ENCODE measurements around the gene IL13.

Gene IL13

DNA sequence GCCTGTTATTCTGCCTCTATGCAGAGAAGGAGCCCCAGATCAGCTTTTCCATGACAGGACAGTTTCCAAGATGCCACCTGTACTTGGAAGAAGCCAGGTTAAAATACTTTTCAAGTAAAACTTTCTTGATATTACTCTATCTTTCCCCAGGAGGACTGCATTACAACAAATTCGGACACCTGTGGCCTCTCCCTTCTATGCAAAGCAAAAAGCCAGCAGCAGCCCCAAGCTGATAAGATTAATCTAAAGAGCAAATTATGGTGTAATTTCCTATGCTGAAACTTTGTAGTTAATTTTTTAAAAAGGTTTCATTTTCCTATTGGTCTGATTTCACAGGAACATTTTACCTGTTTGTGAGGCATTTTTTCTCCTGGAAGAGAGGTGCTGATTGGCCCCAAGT is 15.5 kb downstream of the IL13 start:
- DNase-seq: no peak

DNA sequence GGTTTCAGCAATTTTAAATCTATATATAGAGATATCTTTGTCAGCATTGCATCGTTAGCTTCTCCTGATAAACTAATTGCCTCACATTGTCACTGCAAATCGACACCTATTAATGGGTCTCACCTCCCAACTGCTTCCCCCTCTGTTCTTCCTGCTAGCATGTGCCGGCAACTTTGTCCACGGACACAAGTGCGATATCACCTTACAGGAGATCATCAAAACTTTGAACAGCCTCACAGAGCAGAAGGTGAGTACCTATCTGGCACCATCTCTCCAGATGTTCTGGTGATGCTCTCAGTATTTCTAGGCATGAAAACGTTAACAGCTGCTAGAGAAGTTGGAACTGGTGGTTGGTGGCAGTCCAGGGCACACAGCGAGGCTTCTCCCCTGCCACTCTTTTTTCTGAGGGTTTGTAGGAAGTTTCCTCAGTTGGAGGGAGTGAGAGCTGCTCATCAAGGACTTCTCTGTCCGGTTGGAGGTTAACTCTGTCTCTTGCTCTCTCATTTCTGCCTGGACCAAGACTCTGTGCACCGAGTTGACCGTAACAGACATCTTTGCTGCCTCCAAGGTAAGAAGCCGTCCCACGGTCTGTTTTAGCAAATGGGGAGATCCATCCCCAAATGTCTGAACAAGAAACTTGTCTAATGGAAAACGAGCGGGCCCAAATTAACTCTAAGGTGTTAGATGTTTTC is 16.1 kb downstream of the IL13 start, which contains the start of gene IL4:
Gene IL4 (plus strand): TSS at position 51 of the 692 bp plus-strand sequence. CDS start 62 bp downstream, at position 113.
- DNase-seq: no peak

DNA sequence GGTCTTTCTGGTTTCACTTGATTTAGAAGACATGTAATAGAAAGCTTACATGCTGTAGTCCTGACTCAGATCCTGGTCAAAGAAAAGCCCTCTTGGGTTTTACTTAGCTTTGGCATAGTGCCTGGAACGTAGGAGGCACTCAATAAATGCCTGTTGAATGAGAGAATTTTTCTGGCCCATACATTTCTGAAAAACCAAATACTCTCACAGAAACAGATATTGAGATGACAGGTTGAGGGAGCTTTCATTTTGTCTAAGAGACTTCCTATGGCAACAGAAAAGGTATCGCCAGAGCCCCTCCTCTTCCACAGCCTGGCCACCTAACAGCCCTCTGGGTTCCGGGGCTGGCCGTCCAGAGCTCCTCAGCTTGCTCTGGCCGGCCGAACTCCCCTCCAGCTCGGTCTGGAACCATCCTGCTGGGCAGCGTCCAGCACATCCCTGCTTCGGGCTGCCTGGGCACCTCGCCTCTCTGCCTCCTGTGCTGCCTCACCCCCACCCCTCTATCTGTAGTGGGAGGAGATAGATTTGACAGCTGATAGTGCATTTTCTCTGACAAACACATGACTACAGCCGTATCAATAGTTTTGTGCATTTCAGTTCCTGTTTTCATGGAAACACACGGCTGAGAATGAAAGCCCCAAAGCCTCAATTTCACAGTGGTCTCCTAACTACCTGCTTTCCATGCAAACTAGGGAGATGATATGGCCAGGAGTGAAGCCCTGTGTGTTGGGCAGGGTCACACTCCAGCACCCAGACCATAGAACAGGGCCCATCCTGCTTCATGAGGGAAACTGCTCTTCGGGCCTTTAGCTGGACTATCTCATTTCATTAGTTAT is 16.9 kb downstream of the IL13 start:
- DNase-seq: no peak

DNA sequence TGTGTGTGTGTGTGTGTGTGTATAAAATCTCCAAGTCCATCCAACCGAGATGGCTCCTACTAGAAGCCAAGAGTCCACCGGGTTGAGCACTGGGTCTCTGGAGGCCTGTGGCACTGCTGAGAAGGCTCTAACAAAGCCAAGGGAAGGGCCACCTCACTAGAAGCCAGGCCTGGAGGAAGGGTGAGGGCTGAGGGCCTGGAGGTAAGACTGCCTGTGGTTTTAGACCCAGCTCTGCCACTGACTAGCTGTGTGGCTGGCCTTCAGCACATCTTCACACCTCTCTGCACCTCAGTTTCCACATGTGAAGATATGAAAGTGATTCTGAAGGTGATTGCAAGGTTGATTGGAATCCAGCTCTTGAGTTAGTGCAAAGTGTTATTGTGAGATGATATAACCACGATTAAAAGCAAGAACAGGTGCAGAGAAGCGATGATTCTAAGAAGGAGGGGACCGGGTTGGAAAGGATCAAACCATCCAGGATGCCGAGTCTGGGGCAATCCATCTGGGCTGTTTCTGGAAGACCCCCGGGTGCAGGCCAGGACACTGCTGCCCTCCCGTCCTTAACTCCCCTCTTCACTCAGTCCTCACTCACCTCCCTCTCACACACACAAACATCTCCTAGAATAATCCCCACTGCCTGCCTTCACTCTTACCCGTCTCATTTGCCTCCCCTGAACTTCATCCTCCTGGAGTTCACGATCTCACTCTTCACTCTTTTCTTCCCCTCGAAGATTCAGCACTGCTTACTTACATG is 18.1 kb downstream of the IL13 start:
- no peak for DNase-seq

GRCh38 chr5:132677191-132677590 is 19.2 kb downstream of the IL13 start:
- no peak for DNase-seq

DNA sequence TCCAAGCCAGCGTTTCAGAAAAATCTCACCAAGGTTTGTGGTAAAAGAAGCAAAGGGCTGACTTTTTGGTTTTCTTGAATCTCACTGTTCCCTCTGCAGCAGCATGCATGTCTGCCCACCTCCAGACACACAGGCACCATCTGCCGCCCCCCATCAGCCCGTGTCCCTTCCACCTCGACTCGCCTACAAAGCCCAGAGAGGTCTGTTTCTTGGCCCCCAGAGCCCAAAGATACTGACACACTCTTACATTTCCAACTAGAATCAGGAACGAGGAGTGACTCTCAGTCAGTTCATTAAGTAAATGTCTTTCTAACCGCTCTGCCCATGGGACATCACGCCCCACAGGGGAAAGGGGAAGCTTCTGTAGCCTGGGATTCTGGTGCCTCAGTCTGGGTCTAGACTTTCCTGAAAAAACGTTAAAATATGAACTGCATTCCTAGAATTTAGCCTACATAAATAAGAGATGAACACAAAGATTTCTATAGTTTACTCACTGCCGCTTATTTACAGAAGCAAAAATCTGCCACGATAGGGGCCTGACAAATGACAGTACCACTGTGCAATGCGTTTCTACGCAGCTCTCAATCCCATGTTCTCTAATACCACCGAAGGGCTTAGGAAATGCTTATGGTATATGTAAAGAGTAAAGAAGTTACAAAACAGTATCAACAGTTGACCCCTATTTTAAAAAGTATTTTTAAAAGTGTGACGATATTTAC is 19.9 kb downstream of the IL13 start:
- no peak for DNase-seq

- DNase-seq: no peak
These were observed 20.8 kb downstream of the IL13 start for GRCh38 chr5:132678735-132679134.

DNA sequence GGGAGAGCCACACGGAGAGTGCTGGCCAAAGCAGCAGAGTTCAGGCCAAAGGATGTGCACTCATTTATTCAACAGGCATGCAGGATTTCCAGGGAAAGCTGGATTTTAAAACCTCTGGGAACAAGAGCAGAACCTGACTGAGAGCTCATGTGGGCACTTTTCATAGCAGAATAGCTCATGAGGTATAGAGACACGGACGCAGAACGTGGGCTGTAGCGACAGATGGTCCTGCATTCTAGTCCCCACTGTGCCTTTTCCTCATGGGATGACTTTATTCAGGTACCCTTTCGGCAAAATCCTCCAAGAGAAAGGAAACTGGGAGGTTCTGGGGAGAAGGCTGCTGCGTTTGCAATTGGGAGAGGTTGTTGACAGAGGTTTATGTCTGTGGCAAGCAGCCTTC is 21.2 kb downstream of the IL13 start:
- no peak for DNase-seq

DNA sequence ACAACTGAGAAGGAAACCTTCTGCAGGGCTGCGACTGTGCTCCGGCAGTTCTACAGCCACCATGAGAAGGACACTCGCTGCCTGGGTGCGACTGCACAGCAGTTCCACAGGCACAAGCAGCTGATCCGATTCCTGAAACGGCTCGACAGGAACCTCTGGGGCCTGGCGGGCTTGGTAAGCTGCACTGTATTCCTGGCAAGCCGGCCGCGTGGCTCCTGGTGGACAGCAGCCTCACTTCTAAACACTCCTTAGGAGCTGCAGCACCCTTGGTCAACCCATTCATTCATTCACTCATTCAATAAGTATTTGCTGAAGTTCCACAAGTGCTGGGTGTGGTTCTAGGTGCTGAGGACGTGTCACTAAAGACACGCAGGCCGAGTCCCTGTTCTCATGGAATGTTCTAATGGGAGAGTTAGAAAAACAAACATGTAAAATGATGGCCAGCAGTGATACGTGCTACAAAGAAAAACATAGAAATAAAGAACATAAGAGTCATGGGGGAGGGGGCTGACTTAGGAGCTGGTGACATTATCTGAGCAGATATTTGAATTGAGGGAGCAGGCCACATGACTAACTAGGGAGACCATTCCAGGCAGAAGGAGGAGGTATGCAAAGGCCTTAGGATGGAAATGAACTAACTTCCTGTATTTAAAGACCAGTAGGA is 21.9 kb downstream of the IL13 start:
- DNase-seq: no peak

DNA sequence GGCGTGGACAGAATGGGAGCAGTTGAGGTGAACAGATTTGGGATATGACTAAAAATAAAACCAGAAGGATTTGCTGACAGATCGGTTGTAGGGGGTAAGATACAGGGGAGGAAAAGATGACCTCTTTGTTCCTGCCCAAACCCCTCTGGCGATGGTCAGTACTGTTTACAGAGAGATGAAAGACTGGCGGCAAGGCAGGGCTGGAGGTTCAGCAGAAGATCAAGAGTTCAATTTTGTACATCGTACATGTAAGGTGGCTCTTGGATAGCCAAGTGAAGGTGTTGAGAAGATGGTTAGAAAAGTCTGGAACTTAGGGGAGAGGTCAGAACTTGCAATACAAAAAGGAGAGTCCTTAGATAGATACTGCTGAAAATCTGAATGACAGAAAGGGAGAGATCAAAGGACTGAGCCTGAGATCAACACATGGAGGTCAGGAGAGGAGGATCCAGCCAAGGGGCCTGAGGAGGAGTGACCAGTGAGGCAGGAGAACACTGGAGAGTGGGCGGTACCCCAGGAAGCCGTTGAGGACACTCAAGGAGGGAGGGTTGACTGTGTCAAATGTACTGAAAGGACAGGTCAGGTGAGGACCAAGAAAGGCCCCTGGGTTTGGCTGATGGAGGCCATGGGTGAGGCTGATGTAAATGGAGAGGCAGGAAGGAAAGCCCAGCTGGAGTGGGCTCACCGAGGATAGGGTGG is 23.0 kb downstream of the IL13 start:
- DNase-seq: no peak

GRCh38 chr5:132681476-132681831 is 23.5 kb downstream of the IL13 start:
- no peak for DNase-seq

DNA sequence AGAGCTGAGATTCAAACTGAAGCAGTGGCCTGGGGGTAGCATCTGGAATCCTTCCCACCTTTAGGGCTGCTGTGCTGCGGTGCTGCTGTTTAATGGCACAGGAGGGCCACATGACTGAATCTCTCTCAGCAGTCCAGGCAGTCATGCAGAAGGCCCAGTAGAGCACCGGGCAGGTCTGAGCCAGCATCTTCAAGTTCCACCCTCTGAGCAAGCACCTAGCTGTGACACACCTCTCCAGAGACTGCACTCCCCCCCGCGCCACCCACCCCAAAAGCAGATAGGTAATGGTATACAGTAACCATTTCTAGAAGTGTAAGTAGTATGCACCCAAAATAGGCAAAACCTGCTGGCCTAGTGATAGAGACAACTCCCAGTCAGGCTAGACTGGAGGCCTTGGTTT is 24.0 kb downstream of the IL13 start:
- no peak for DNase-seq

DNA sequence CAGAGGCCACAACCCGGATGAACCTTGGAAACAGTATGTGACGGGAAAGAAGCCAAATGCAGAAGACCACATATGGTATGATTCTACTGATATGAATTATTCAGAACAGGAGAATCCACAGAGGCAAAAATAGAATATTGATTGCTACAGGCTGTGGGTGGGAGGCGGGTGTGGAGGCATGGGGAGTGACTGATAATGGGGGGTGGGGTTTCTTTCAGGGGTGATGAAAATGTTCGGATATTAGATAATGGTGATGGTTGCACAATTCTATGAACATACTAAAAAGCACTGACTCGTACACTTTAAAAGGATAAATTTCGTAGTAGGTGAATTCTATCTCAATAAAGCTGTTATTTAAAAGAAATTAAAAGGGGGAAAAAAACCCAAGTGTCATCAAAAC is 26.5 kb downstream of the IL13 start:
- DNase-seq: no peak

- no peak for DNase-seq
These were observed 27.1 kb downstream of the IL13 start for GRCh38 chr5:132684922-132685720.

- no peak for DNase-seq
These were observed 28.2 kb downstream of the IL13 start for GRCh38 chr5:132686193-132686592.

GRCh38 chr5:132687995-132688394 is 30.0 kb downstream of the IL13 start:
- no peak for DNase-seq

GRCh38 chr5:132688536-132689339 is 30.8 kb downstream of the IL13 start:
- DNase-seq: no peak

DNA sequence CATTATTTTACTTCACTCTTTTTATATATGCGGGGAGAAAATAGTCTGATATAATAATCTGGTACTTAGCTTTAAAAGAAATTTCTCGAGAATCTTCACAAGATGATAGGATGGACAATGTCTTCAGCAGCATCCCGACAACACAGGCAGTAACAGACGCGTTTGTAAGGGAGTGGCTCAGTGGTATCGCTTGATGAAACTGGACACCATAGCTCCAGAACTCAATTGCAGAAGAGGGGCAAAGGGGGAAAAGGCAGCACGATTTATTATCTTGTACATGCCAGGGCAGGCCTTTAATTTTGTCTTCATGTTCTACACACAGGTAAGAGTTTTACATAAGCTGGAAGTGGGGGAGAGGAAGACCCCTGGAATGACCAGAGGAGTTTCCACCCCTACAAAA is 31.5 kb downstream of the IL13 start:
- no peak for DNase-seq

DNA sequence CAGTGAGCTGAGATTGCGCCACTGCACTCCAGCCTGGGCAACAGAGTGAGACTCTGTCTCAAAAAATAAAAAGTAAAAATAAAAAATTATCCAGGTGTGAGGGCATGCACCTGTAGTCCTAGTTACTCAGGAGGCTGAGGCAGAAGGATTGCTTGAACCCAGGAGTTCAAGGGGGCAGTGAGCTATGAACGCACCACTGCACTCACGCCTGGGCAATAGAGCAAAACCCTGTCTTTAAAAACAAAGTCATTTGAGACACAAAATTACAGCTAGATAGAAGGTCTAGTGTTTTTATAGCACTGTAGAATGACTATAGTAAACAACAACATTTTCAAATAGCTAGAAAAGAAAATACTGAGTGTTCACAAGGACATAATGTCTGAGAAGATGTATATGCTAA is 32.2 kb downstream of the IL13 start:
- no peak for DNase-seq
